Measurements from ENCODE around the gene ZBTB48.

Gene ZBTB48

GRCh38 chr1:6637770-6638169 lies 58.0 kb downstream of the ZBTB48 start:
- Mint-ChIP-seq H3K4me3 (no peak overlapping the region), H3K4me1 (ENCODE audit: low read depth) (no peaks in the 10 kb centered on the region), H3K27ac (no peak overlapping the region), H3K36me3 (ENCODE audit: low read depth) (peaks cover 20% of the 10 kb centered on the region), H3K9me3 (no peaks in the 10 kb centered on the region), H3K27me3 (ENCODE audit: low read depth) (no peaks in the 10 kb centered on the region)

DNA sequence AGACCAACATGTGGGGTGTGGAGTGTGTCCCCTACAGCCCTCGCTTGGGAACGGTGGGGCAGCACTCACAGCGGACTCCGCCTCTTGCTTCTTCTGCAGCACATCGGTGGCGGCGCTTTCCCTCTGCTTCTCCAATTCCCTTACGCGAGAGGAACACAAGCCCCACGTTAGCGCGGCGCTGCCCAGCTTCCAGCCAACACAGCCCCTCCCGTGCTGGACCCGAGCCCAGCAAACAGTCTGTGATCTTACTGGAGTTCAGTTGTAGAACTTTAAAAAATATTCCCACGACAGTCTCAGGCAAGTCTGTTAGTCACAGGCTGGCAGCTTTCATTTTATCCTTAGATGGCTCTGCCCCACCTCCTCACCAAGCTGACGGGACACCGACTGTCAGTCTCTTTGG lies 58.4 kb downstream of the ZBTB48 start:
- Mint-ChIP-seq H3K27me3 (ENCODE audit: low read depth) (no peaks in the 10 kb centered on the region), H3K4me3 (no peak overlapping the region), H3K27ac (no peak overlapping the region), H3K36me3 (ENCODE audit: low read depth) (peaks cover 18% of the 10 kb centered on the region), H3K4me1 (ENCODE audit: low read depth) (no peaks in the 10 kb centered on the region), H3K9me3 (no peaks in the 10 kb centered on the region)
